ENCODE results near the gene CNTN6. TPM values are rescaled to one million over a fixed set of nuclear protein-coding genes. Genes with fewer than 3 reads are reported as not detected.

Gene CNTN6
- total RNA-seq, 1 donor from 2014 or later, result 2.2 TPM

DNA sequence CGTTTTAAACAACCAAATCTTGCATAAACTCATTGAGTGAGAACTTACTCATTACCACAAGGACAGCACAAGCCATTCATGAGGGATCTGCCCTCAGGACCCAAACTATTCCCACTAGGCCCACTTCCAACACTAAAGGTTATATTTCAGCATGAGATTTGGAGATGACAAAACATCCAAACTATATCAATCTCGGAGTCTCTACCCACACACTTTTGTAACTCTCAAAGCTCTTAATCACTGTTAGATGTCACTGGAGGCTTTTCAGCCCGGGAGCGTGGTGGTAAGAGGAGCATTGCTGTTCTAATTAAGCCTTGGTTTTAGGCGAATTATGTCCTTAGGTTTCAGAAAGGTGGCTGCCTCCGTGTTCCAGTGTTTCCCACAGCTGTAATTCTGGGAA is 86.3 kb downstream of the CNTN6 start:
- no peaks in the 10 kb centered on the region for H4K20me1 ChIP-seq (ENCODE audit: low read depth)
- H3K4me1 ChIP-seq, result no peaks in the 10 kb centered on the region
- no peaks in the 10 kb centered on the region for H3K27me3 ChIP-seq
- H3K9me3 ChIP-seq (ENCODE audit: low read depth), result no peaks in the 10 kb centered on the region
- Mint-ChIP-seq H3K4me3 (no peak overlapping the region), H3K27ac (no peak overlapping the region), H3K9me3 (no peaks in the 10 kb centered on the region), H3K27me3 (ENCODE audit: insufficient read depth, low read depth) (no peaks in the 10 kb centered on the region), H3K36me3 (no peaks in the 10 kb centered on the region), H3K4me1 (no peaks in the 10 kb centered on the region)
- H3K27ac ChIP-seq, result no peak overlapping the region
- TF ChIP-seq EZH2phosphoT487 (IDR thresholded peaks at IDR 0.05) (no peak), EZH2 (IDR thresholded peaks at IDR 0.05) (no peak)
- TF ChIP-seq, protein P1, sequence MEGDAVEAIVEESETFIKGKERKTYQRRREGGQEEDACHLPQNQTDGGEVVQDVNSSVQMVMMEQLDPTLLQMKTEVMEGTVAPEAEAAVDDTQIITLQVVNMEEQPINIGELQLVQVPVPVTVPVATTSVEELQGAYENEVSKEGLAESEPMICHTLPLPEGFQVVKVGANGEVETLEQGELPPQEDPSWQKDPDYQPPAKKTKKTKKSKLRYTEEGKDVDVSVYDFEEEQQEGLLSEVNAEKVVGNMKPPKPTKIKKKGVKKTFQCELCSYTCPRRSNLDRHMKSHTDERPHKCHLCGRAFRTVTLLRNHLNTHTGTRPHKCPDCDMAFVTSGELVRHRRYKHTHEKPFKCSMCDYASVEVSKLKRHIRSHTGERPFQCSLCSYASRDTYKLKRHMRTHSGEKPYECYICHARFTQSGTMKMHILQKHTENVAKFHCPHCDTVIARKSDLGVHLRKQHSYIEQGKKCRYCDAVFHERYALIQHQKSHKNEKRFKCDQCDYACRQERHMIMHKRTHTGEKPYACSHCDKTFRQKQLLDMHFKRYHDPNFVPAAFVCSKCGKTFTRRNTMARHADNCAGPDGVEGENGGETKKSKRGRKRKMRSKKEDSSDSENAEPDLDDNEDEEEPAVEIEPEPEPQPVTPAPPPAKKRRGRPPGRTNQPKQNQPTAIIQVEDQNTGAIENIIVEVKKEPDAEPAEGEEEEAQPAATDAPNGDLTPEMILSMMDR (IDR thresholded peaks at IDR 0.05), result no peak
- H2AFZ ChIP-seq (replicated peaks), result peak overlapping the region; percentile 31
- no peak for DNase-seq (ENCODE audit: low spot score)
- no peaks in the 10 kb centered on the region for H3F3A ChIP-seq (ENCODE audit: low read depth)
- H3K79me2 ChIP-seq (ENCODE audit: low read depth), result no peaks in the 10 kb centered on the region
- no peak overlapping the region for H3K4me2 ChIP-seq
- H3K4me3 ChIP-seq, result no peak overlapping the region
- no peaks in the 10 kb centered on the region for H3K36me3 ChIP-seq
- H3K9ac ChIP-seq, result no peak overlapping the region

DNA sequence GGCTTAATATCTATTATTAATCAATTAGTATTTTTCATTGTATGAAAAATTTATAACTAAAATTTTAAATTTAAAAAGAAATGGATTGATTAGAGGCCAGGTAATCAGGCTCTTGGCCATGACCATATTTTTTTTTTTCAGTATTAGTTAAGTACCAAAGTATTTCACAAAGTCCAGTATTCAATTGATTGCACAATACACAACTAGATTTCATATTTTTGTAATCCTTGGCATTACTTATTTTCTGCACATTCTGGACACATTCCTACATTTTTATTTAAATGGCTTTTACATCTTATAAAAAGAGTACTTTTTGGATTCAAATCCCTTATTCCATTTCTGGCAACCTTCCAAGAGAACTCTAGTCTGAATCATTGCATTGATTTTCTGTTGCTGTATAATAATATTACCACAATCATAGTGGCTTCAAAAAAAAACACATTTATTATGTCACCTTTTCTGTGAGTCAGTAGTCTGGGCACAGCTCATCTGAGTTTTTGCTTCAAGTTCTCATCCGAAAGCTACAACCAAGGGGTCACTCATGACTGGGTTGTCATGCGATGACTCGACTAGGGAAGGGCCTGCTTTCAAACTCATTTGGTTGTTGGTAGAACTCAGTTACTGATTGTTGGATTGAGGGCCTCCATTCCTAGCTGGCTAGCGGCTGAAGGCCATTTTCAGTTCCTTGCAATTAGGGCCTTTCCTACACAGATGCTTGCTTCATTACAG is 90.7 kb downstream of the CNTN6 start:
- Mint-ChIP-seq H3K27me3 (ENCODE audit: insufficient read depth, low read depth) (no peaks in the 10 kb centered on the region), H3K36me3 (no peaks in the 10 kb centered on the region), H3K27ac (no peak overlapping the region), H3K4me1 (peaks cover 4% of the 10 kb centered on the region), H3K4me3 (no peak overlapping the region), H3K9me3 (no peaks in the 10 kb centered on the region)
- Histone ChIP-seq H3K4me1 (peaks cover 5% of the 10 kb centered on the region), H3K9me3 (ENCODE audit: low read depth) (no peaks in the 10 kb centered on the region), H2AFZ (replicated peaks) (no peak overlapping the region), H3K79me2 (ENCODE audit: low read depth) (no peaks in the 10 kb centered on the region), H4K20me1 (ENCODE audit: low read depth) (no peaks in the 10 kb centered on the region), H3K27ac (no peak overlapping the region), H3K36me3 (no peaks in the 10 kb centered on the region), H3F3A (ENCODE audit: low read depth) (no peaks in the 10 kb centered on the region), H3K4me3 (no peak overlapping the region), H3K9ac (no peak overlapping the region), H3K4me2 (no peak overlapping the region), H3K27me3 (no peaks in the 10 kb centered on the region)
- DNase-seq (ENCODE audit: low spot score), result no peak
- TF ChIP-seq, protein P1 (IDR thresholded peaks at IDR 0.05), result no peak
- TF ChIP-seq EZH2 (IDR thresholded peaks at IDR 0.05), result no peak
- TF ChIP-seq EZH2phosphoT487 (IDR thresholded peaks at IDR 0.05), result no peak

- TF ChIP-seq EZH2 (IDR thresholded peaks at IDR 0.05) (no peak), EZH2phosphoT487 (IDR thresholded peaks at IDR 0.05) (no peak)
- TF ChIP-seq, protein P1 (IDR thresholded peaks at IDR 0.05), result no peak
- H3K36me3 ChIP-seq, result no peaks in the 10 kb centered on the region
- Mint-ChIP-seq H3K36me3 (no peaks in the 10 kb centered on the region), H3K4me1 (peaks cover 4% of the 10 kb centered on the region), H3K27ac (no peak overlapping the region), H3K4me3 (no peak overlapping the region), H3K27me3 (ENCODE audit: insufficient read depth, low read depth) (no peaks in the 10 kb centered on the region), H3K9me3 (no peaks in the 10 kb centered on the region)
- no peak overlapping the region for H3K9ac ChIP-seq
- no peak overlapping the region for H2AFZ ChIP-seq (replicated peaks)
- no peaks in the 10 kb centered on the region for H3F3A ChIP-seq (ENCODE audit: low read depth)
- no peaks in the 10 kb centered on the region for H3K9me3 ChIP-seq (ENCODE audit: low read depth)
- no peak overlapping the region for H3K4me3 ChIP-seq
- H3K4me2 ChIP-seq, result no peak overlapping the region
- no peaks in the 10 kb centered on the region for H3K79me2 ChIP-seq (ENCODE audit: low read depth)
- no peak for DNase-seq (ENCODE audit: low spot score)
- H3K4me1 ChIP-seq, result peaks cover 5% of the 10 kb centered on the region
- H3K27ac ChIP-seq, result no peak overlapping the region
- no peaks in the 10 kb centered on the region for H4K20me1 ChIP-seq (ENCODE audit: low read depth)
- no peaks in the 10 kb centered on the region for H3K27me3 ChIP-seq
These were observed 97.7 kb downstream of the CNTN6 start for GRCh38 chr3:1190569-1190968.
